ENCODE data around the gene SEC14L5.

Gene SEC14L5

GRCh38 chr16:5016967-5017677 is 59.0 kb downstream of the SEC14L5 start:
- DNase-seq: no peak

- no peak for DNase-seq
Measured at GRCh38 chr16:5017678-5017969, 59.5 kb downstream of the SEC14L5 start.

GRCh38 chr16:5018793-5019192 is 60.7 kb downstream of the SEC14L5 start:
- DNase-seq: no peak

- no peak for DNase-seq
Measured at GRCh38 chr16:5019775-5020174, 61.6 kb downstream of the SEC14L5 start.

- DNase-seq: no peak
Measured at GRCh38 chr16:5020551-5020950, 62.4 kb downstream of the SEC14L5 start.

GRCh38 chr16:5022521-5022920 is 64.4 kb downstream of the SEC14L5 start:
- DNase-seq: no peak

- no peak for DNase-seq
Measured at GRCh38 chr16:5024632-5025031, 66.5 kb downstream of the SEC14L5 start.

- no peak for DNase-seq
Measured at GRCh38 chr16:5025171-5025632, 67.1 kb downstream of the SEC14L5 start.

- no peak for DNase-seq
Measured at GRCh38 chr16:5026664-5027063, 68.5 kb downstream of the SEC14L5 start.

GRCh38 chr16:5027086-5027485 is 69.0 kb downstream of the SEC14L5 start:
- DNase-seq: no peak

GRCh38 chr16:5027575-5028235 is 69.6 kb downstream of the SEC14L5 start:
- no peak for DNase-seq

- no peak for DNase-seq
Measured at GRCh38 chr16:5028950-5029475, 70.9 kb downstream of the SEC14L5 start.

GRCh38 chr16:5030251-5030870 is 72.2 kb downstream of the SEC14L5 start:
- DNase-seq: no peak

- no peak for DNase-seq
Measured at GRCh38 chr16:5031601-5032000, 73.5 kb downstream of the SEC14L5 start.

- DNase-seq: no peak
Measured at GRCh38 chr16:5032748-5033167, 74.6 kb downstream of the SEC14L5 start.

- DNase-seq: peak; percentile 86
Measured at GRCh38 chr16:5033256-5034166, 75.4 kb downstream of the SEC14L5 start, which contains the start of gene NAGPA. Gene NAGPA (minus strand): TSS chr16:5033935. CDS start chr16:5033914, 21 bp downstream.

- DNase-seq: no peak
Measured at GRCh38 chr16:5034167-5034523, 76.0 kb downstream of the SEC14L5 start.

GRCh38 chr16:5035909-5036227 is 77.7 kb downstream of the SEC14L5 start:
- no peak for DNase-seq

GRCh38 chr16:5036228-5037156 is 78.4 kb downstream of the SEC14L5 start:
- no peak for DNase-seq

GRCh38 chr16:5040451-5040850 is 82.3 kb downstream of the SEC14L5 start:
- DNase-seq: no peak

- DNase-seq: no peak
Measured at GRCh38 chr16:5041600-5042133, 83.5 kb downstream of the SEC14L5 start.
